GM12878 (cell line): ENCODE data around the gene CAPS.

Source experiments
- POLR2A ChIP-seq: IDR thresholded peaks from 2 replicates; pipeline ENCODE4 v1.6.1; 2011; ENCODE audit warnings: low read depth, mild to moderate bottlenecking, low read length
- RAD21 ChIP-seq: IDR thresholded peaks from 2 replicates; pipeline ENCODE4 v1.6.1; 2011; ENCODE audit warnings: mild to moderate bottlenecking, low read depth, low read length, moderate library complexity; ENCODE audit not compliant: insufficient read depth
- SMAD1 ChIP-seq: fragments of 450-650 bp; IDR thresholded peaks from 2 replicates; pipeline ENCODE4 v1.6.1; 2018; ENCODE audit warnings: mild to moderate bottlenecking, low read depth; ENCODE audit not compliant: partially characterized antibody
- TF ChIP-seq, protein P1 (sequence below), 3 experiments: IDR thresholded peaks in 2 of 3; conservative IDR thresholded peaks in 1 of 3; 2 replicates each; pipeline ENCODE4 v1.5.1; 2011; ENCODE audit warnings: low read depth in 3 of 3, low read length in 3 of 3, mild to moderate bottlenecking in 3 of 3, control low read depth in 2 of 3, moderate library complexity in 2 of 3, inconsistent platforms in 1 of 3, mixed read lengths in 1 of 3; ENCODE audit not compliant: control insufficient read depth in 2 of 3, insufficient read depth in 1 of 3; ENCODE audit errors: extremely low read depth in 1 of 3
- TF ChIP-seq, protein P2 (sequence below): IDR thresholded peaks from 2 replicates; pipeline ENCODE4 v1.6.1; 2012; ENCODE audit warnings: low read depth, low read length, improper control_type of control experiment

DNA sequence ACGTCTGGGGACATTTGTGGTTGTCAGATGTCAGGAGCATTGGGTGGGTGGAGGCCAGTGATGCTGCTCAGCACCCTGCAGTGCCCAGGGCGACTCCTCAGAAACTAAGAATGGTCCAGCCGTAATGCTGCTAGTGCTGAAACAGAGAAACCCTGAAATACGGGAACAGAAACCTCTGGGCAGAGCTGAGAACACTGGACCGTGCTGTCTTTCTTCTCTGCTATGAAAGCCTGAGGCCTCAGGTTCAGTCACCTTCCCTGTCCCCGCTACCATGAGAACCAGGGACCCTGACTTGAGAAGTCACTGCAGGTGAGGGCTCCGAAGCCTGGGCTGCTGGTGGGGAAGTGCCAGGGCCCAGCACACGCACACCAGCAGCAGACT, 13.4 kb downstream of the CAPS start:
- no peak for TF ChIP-seq SMAD1
- TF ChIP-seq RAD21: no peak
- TF ChIP-seq, protein P1, sequence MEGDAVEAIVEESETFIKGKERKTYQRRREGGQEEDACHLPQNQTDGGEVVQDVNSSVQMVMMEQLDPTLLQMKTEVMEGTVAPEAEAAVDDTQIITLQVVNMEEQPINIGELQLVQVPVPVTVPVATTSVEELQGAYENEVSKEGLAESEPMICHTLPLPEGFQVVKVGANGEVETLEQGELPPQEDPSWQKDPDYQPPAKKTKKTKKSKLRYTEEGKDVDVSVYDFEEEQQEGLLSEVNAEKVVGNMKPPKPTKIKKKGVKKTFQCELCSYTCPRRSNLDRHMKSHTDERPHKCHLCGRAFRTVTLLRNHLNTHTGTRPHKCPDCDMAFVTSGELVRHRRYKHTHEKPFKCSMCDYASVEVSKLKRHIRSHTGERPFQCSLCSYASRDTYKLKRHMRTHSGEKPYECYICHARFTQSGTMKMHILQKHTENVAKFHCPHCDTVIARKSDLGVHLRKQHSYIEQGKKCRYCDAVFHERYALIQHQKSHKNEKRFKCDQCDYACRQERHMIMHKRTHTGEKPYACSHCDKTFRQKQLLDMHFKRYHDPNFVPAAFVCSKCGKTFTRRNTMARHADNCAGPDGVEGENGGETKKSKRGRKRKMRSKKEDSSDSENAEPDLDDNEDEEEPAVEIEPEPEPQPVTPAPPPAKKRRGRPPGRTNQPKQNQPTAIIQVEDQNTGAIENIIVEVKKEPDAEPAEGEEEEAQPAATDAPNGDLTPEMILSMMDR (IDR thresholded peaks at IDR 0.05 in 2 of 3, conservative IDR thresholded peaks at IDR 0.05 in 1 of 3; ENCODE audit: control insufficient read depth in 2 of 3, extremely low read depth in 1 of 3, insufficient read depth in 1 of 3, low read depth in 3 of 3, low read length in 3 of 3): no peak
- no peak for TF ChIP-seq POLR2A
- TF ChIP-seq, protein P2, sequence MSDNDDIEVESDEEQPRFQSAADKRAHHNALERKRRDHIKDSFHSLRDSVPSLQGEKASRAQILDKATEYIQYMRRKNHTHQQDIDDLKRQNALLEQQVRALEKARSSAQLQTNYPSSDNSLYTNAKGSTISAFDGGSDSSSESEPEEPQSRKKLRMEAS: no peak
